DOHH2 (cell line): Measurements from ENCODE around the gene FOXN3.

ENCODE experiments used
- H3F3A ChIP-seq: fragments of 200-600 bp; sonication (generic), shearing (Covaris generic); 2 replicates; pipeline ENCODE4 v1.6.0; 2016; ENCODE audit warnings: antibody characterized with exemption, mild to moderate bottlenecking; ENCODE audit not compliant: control insufficient read depth, insufficient read depth
- H3K27ac ChIP-seq: fragments of 200-600 bp; sonication (generic); 2 replicates; pipeline ENCODE4 v1.5.1; 2014; ENCODE audit warnings: low read depth, mild to moderate bottlenecking, low read length, moderate library complexity
- H3K27me3 ChIP-seq: fragments of 200-600 bp; sonication (generic); 2 replicates; pipeline ENCODE4 v1.6.1; 2014; ENCODE audit warnings: mild to moderate bottlenecking, low read length, mixed read lengths; ENCODE audit not compliant: control insufficient read depth
- H3K36me3 ChIP-seq: fragments of 200-600 bp; sonication (generic); 2 replicates; pipeline ENCODE4 v1.6.1; 2014; ENCODE audit warnings: mild to moderate bottlenecking, low read length, moderate library complexity, mixed read lengths; ENCODE audit not compliant: control insufficient read depth
- H3K4me1 ChIP-seq: fragments of 200-600 bp; sonication (generic); 2 replicates; pipeline ENCODE4 v1.6.1; 2014; ENCODE audit warnings: mild to moderate bottlenecking, low read length, mixed read lengths; ENCODE audit not compliant: control insufficient read depth
- H3K4me2 ChIP-seq: fragments of 200-600 bp; sonication (generic); 2 replicates; pipeline ENCODE4 v1.6.0; 2014; ENCODE audit warnings: mild to moderate bottlenecking, low read length, moderate library complexity
- H3K4me3 ChIP-seq: fragments of 200-600 bp; sonication (generic); 2 replicates; pipeline ENCODE4 v1.5.1; 2014; ENCODE audit warnings: mild to moderate bottlenecking, low read length, mixed read lengths
- H3K79me2 ChIP-seq: fragments of 200-600 bp; sonication (generic); 2 replicates; pipeline ENCODE4 v1.6.1; 2014; ENCODE audit warnings: mild to moderate bottlenecking, low read length, mixed read lengths; ENCODE audit not compliant: control insufficient read depth
- H3K9me2 ChIP-seq: fragments of 200-600 bp; sonication (generic); replicated peaks from 2 replicates; pipeline ENCODE4 v1.6.1; 2014; ENCODE audit warnings: mild to moderate bottlenecking, low read length, mixed read lengths; ENCODE audit not compliant: control insufficient read depth
- H3K9me3 ChIP-seq: fragments of 200-600 bp; sonication (generic); 2 replicates; pipeline ENCODE4 v1.6.1; 2014; ENCODE audit warnings: antibody characterized with exemption, low read length, mixed read lengths; ENCODE audit not compliant: control insufficient read depth, insufficient read depth
- H4K20me1 ChIP-seq: fragments of 200-600 bp; sonication (generic); 2 replicates; pipeline ENCODE4 v1.6.0; 2014; ENCODE audit warnings: low read depth, mild to moderate bottlenecking, antibody characterized with exemption, low read length, moderate library complexity; ENCODE audit not compliant: control insufficient read depth, insufficient read depth
- CTCF ChIP-seq: fragments of 200-600 bp; sonication (generic); IDR thresholded peaks from one replicate; pipeline ENCODE4 v1.5.1; 2014; ENCODE audit warnings: antibody characterized with exemption, mild to moderate bottlenecking, low read depth, low read length; ENCODE audit not compliant: poor library complexity, severe bottlenecking
- EZH2phosphoT487 ChIP-seq: fragments of 200-600 bp; sonication (generic); IDR thresholded peaks from 2 replicates; pipeline ENCODE4 v1.6.1; 2017; ENCODE audit warnings: borderline replicate concordance, mild to moderate bottlenecking, antibody characterized with exemption, low read length, moderate library complexity, mixed read lengths

The FOXN3 gene

GRCh38 chr14:89309670-89310177, 107.3 kb downstream of the FOXN3 start:
- Histone ChIP-seq H3K9me3 (no peaks in the 10 kb centered on the region), H3K27me3 (no peaks in the 10 kb centered on the region), H3K9me2 (no peaks in the 10 kb centered on the region), H3K79me2 (peaks cover 26% of the 10 kb centered on the region), H3K4me1 (peaks cover 93% of the 10 kb centered on the region), H3K4me3 (peak overlapping the region; percentile 27), H3K36me3 (no peaks in the 10 kb centered on the region), H3K27ac (peak overlapping the region; percentile 96), H3F3A (peaks cover 22% of the 10 kb centered on the region), H4K20me1 (no peaks in the 10 kb centered on the region), H3K4me2 (peak overlapping the region; percentile 82)
- TF ChIP-seq CTCF (no peak), EZH2phosphoT487 (no peak)

GRCh38 chr14:89308232-89308959, 108.6 kb downstream of the FOXN3 start:
- H3K79me2 ChIP-seq: peaks cover 26% of the 10 kb centered on the region
- TF ChIP-seq CTCF (peak; percentile 47), EZH2phosphoT487 (no peak)

GRCh38 chr14:89307409-89307808, 109.6 kb downstream of the FOXN3 start:
- Histone ChIP-seq H4K20me1 (no peaks in the 10 kb centered on the region), H3F3A (peaks cover 29% of the 10 kb centered on the region), H3K4me2 (peak overlapping the region; percentile 82), H3K79me2 (peaks cover 20% of the 10 kb centered on the region), H3K4me1 (peaks cover 99% of the 10 kb centered on the region), H3K36me3 (no peaks in the 10 kb centered on the region), H3K4me3 (peak overlapping the region; percentile 73), H3K27me3 (no peaks in the 10 kb centered on the region), H3K9me2 (no peaks in the 10 kb centered on the region), H3K27ac (peak overlapping the region; percentile 96), H3K9me3 (no peaks in the 10 kb centered on the region)
- TF ChIP-seq CTCF (no peak), EZH2phosphoT487 (no peak)

More at GRCh38 chr14:89308232-89308959, 108.6 kb downstream of the FOXN3 start:
- peaks cover 95% of the 10 kb centered on the region for H3K4me1 ChIP-seq
- H4K20me1 ChIP-seq: no peaks in the 10 kb centered on the region
- no peaks in the 10 kb centered on the region for H3K36me3 ChIP-seq
- H3F3A ChIP-seq: peaks cover 29% of the 10 kb centered on the region
- H3K27me3 ChIP-seq: no peaks in the 10 kb centered on the region
- peak overlapping the region; percentile 73; the same call in 1 of the 2 replicates for H3K4me3 ChIP-seq
- H3K27ac ChIP-seq: peak overlapping the region; percentile 96
- H3K9me3 ChIP-seq: no peaks in the 10 kb centered on the region
- no peaks in the 10 kb centered on the region for H3K9me2 ChIP-seq
- peak overlapping the region; percentile 82 for H3K4me2 ChIP-seq
